Gastrocnemius medialis (tissue), 4 donors: ENCODE measurements around the gene CMTM4.

Experiments used
- CTCF ChIP-seq, 5 experiments: fragments of 450-650 bp in 3 of 5; fragments of 200-600 bp in 2 of 5; sonication (generic) in 2 of 5; IDR thresholded peaks in 4 of 5; conservative IDR thresholded peaks in 1 of 5; 1 replicate in 4 of 5; 2 replicates in 1 of 5; pipeline ENCODE4 v1.5.1; 2016 to 2019; ENCODE audit warnings: antibody characterized with exemption in 5 of 5, mild to moderate bottlenecking in 3 of 5, moderate library complexity in 3 of 5
- POLR2A ChIP-seq, 2 donors: fragments of 450-650 bp; IDR thresholded peaks; one replicate each; pipeline ENCODE4 v1.6.1; 2017; ENCODE audit warnings: antibody characterized with exemption in 2 of 2, mild to moderate bottlenecking in 2 of 2, moderate library complexity in 2 of 2

DNA sequence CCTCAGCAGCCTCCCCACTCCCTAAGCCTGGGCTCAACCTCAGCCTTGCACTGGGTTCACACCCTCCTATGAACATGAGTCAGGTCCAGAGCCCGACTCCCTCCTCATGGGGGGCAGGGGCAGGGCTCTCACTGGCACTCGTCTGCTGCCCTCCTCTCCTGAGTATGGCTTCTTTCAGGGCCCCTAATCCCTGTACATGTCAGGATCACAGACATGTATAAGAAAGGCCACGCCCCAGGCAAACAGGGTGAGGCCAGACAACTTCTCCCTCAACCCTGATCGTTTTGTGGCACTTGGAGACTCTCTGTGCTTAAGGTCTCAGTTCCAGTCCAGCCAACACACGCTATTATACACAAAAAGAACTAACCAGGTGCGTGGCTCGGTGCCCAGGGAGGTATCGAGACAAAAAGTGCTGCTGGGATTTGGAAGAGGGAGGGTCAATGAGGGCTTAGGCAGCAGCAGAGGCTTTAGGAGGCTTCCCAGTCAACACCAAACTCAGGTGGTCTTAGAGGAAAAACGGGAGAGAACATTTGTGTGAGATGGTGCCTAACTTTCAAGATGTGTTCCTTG is 46.8 kb downstream of the CMTM4 start:
- TF ChIP-seq CTCF (IDR thresholded peaks at IDR 0.05 in 4 of 5, conservative IDR thresholded peaks at IDR 0.05 in 1 of 5) (no peak), POLR2A (IDR thresholded peaks at IDR 0.05) (no peak)
